Endometrium (tissue), 2 donors: ENCODE results near the gene ROCK2.
"Not testable (repeated sequence)": the region's sequence is repeated elsewhere in the genome, so short reads cannot be mapped to it uniquely, and the experiment has no call there.

Source experiments
- FAIRE-seq: peaks from 2 replicates; lab custom pipeline; 2012; peaks lifted over from hg19 to GRCh38; lab: Jason Lieb, UNC
- donor health status: control.
- donor health status: control.

Gene ROCK2

DNA sequence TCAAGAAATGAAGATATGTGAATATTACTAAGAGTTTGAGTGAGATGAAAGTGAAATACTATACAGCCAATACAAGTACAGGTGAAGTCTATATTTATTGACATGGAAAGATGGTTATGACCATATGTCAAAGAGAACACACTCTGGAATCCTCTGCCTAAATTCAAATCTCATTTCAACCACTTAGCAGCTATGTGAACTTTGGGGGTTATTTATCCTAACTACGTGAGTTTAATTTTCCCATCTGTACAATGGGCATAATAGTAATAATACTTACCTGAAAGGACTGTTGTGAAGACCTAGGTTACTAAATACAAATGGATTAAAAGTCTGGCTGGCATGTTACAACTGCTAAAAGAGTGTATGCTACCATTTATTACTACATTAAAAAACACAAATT is 79.6 kb downstream of the ROCK2 start:
- FAIRE-seq = no peak

DNA sequence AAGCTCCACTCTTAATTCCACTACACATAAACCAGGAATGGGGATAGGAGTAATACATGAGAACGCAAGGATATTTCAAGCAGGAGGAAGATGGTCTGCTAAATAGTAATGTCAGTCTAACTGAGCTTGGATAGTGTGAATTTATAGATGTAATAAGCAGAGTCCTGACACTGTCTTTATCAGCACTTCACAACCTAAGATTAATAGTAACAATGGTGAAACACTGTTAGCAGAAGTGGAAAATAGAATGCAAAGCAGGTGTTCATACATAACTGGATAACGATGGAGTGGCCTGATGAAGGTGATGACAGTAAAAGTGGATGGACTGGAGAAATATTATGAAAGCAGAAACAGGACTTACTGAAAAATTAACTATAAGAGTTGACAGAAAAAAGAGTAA is 80.4 kb downstream of the ROCK2 start:
- FAIRE-seq = no peak

DNA sequence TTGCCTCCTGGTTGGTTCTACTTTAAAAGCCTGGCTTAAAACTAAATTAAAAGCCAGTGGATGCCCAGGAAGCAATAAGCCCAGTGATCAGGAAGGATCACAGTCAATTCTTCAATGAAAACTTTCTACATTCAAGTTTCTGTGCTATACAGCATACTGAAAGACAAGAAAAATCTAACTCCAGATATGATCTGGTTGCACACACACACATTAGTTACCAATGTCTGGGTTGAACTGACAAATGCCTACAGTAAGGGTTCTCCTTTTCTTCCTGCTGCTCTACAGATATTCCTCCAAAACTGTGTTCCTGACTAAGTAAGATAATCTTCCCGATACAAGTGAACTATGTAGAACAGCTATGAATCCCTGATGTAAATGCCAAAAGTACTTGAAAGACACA is 81.3 kb downstream of the ROCK2 start:
- FAIRE-seq = no peak

DNA sequence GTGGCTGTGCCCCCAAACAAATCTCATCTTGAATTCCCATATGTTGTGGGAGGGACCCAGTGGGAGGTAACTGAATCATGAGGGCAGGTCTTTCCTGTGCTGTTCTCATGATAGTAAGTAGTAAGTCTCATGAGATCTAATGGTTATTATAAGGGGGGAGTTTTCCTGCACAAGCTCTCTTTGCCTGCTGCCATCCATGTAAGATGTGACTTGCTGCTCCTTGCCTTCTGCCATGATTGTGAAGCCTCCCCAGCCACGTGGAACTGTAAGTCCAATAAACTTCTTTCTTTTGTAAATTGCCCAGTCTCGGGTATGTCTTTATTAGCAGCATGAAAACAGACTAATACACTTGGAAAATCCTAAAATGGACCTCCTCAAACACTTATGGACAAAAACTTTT is 82.0 kb downstream of the ROCK2 start:
- not testable (repeated sequence) for FAIRE-seq

DNA sequence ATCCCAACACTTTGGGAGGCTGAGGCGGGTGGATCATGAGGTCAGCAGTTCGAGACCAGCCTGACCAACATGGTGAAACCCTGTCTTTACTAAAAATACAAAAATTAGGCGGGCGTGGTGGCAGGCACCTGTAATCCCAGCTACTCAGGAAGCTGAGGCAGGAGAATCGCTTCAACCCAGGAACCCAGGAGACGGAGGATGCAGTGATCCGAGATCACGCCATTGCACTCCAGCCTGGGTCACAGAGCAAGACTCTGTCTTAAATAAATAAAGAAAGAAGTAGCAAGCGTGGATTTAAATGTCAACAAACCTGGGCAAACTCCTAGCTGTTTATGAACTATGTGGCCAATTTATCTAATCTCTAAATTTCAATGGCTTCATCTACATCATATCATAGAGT is 82.9 kb downstream of the ROCK2 start:
- FAIRE-seq = not testable (repeated sequence)

DNA sequence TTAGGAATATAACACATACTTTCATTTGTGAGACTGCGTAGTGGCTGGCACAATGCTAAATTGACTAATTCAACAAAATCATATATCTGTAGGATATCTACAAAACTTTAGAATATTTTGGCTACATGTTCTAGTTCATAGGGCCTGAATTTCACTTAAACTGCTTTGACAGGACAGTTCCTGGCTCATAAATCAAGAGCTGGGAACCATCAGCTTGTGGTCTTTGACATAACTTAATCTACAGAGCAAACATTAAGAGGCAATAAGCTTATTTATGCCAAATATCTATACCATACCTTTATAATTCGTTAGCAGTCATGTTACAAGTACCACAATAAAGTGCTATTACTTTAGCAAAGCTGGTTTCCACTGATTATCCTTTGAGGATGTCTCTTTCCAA is 83.5 kb downstream of the ROCK2 start:
- FAIRE-seq = no peak

DNA sequence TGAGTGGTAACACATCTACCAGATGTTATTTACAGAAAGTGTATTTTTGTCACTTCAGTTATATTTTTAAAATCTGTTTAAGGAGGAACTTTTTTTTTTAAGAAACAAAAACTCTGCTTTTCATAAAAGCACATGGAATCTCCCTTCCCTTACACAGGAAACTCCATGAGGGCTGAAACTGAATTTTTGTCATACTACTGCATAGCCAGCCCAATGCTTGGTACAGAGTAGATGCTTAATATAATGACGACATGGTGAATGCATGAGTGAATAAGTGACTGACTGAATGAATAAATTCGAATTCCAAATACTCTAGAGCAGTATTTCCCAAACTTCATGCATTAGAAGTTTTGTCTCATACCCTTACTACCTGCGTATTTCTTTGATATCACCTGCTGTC is 86.5 kb downstream of the ROCK2 start:
- no peak for FAIRE-seq

DNA sequence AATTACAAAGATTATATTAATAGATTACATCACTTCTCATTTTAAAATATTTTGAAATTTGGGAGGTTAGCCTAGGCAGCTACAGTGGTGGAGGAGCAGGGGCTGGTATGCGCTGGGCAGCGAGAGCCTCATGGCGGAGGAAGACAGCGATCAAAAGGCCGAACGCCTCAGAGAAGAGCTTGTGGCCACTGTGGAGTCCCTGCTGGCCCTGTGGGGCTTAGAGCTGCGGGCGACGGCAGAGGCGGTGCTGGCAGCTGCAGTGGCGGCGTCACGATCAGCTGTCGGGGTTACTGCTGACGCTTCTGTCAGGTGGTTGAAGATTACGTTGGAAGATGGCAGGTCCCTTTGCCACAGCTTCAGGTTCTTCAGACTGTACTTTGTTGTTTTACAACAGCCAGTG is 87.4 kb downstream of the ROCK2 start:
- FAIRE-seq = no peak

DNA sequence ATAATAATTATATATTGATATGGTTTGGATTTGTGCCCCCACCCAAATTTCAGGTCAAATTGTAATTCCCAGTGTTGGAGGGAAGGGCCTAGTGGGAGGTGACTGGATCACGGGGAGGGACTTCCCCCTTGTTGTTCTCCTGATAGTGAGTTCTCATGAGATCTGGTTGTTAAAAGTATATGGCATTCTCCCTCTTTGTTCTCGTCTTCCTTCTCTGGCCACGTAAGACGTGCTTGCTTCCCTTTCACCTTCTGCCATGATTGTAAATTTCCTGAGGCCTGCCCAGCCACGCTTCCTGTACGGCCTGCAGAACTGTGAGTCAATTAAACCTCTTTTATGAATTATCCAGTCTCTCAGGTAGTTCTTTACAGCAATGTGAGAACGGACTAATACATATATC is 88.3 kb downstream of the ROCK2 start:
- FAIRE-seq = no peak

DNA sequence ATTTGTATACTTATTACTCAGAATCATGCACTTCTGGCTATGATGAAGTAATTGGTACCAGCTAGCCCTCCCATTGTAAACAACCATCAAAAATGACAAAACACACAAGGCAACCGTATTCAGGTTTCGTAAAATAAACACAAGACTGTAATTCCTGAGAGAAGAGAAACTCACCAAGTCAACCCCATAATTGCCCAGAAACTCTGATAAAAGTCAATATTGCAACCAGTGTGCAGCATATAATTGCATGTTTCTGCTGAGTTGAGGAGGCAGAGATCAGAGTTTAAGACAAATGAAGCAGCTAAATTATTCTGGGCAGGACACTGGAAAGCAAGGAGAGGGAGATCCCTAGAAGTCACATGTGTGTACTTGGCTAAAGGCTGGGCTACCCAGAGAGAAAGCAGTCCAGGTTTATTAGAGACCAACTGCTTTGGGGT is 90.3 kb downstream of the ROCK2 start:
- no peak for FAIRE-seq

DNA sequence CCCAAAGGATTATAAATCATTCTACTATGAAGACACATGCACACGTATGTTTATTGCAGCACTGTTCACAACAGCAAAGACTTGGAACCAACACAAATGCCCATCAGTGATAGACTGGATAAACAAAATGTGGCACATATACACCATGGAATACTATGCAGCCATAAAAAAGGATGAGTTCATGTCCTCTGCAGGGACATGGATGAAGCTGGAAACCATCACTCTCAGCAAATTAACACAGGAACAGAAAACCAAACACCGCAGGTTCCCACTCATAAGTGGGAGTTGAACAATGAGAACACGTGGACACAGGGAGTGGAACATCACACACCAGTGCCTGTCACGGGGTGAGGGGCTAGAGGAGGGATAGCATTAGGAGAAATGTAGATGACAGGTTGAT is 92.0 kb downstream of the ROCK2 start:
- FAIRE-seq = not testable (repeated sequence)

DNA sequence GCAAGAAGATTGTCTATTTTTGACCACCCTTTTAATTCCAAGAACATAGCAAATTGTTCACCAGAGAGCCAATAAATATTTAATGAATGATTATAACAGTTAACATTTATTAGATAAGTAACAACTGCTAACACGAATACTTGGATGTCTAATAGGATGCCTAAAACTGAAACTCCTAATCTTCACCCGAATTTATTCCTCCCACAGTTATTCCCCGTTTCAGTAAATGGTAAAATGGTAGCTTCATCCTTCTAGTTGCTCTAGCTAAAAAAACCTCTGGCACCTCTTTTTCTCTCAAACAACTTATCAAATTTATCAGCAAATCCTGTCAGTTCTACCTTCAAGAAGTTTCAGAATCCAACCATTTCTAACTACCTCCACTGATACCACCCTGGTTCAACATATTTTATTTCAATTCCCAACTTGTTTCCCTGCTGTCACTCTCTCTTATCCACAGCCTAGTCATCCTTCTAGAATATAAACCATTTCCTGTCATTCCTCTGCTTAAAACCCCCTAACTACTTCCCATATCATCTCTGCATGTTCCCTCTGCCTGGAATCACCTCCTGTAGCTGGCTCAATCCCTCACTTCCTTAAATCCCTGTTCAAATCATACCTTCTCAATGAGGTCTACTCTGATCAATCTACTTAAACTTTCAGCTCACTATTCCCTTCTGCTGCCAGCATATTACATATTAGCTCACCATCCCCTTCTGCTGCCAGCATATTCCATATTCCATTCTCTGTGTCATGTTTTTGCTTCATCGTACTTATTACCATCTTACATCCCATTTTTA is 93.8 kb downstream of the ROCK2 start:
- no peak for FAIRE-seq

DNA sequence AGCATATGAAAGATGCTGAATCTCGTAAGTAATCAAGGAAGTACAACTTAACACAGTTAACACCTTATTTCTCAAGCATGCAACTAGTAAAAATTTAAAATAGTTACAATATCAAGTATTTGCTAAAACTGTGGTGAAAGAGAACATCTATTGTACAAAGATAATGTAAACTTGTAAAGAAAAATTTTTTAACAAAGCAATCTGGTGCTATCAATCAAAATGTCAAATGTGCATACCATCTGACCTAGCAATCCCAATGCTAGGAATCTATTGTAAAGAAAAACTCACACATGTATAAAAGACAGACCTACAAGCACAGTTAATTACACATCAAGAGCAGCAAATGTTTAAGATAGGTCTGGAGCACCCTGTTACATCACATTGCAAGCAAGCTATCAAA is 99.1 kb downstream of the ROCK2 start:
- no peak for FAIRE-seq

DNA sequence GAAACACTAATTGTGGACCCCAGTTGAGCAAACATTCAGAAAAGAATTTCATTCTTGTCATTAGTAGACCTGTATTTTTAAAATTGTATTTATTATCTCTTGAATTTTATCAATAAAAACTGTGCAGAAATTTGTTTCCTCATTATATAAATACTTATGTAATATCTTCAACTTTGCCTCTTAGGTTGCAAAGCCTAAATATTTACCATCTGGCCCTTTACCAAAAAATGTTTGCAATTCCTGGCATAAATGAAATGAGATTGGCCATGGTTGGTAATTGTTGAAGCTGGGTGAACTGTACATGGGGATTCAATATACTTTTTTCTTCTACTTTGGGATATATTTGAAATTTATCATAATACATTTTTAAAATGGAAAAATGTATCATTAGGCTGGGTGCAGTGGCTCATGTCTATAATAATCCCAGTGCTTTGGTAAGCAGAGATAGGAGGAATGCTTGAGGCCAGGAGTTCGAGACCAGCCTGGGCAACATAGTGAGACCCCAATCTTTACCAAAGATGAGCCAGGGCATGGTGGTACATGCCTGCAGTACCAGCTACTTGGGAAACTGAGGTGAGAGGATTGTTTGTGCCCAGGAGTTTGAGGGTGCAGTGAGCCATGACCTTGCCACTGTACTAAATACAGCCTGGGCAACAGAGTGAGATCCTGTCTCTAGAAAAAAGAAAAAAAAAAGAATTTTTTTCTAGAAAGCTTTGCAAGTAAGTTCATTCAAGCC is 100.2 kb downstream of the ROCK2 start:
- FAIRE-seq = no peak

DNA sequence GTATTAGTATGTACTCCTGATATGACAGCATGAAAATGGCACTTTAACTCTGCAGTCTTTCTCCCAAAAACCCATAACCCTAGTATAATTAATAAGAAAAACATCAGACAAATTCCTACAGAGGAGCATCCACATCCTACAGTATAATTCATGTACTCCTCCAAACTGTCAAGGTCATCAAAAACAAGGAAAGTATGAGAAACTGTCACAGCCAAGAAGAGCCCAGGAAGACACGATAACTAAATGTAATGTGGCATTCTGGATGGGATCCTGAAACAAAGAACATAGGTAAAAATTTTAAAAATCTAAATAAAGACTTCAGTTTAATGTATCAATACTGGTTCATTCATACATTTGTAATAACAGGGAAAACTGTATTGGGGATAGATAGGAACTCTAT is 100.9 kb downstream of the ROCK2 start:
- FAIRE-seq = no peak

DNA sequence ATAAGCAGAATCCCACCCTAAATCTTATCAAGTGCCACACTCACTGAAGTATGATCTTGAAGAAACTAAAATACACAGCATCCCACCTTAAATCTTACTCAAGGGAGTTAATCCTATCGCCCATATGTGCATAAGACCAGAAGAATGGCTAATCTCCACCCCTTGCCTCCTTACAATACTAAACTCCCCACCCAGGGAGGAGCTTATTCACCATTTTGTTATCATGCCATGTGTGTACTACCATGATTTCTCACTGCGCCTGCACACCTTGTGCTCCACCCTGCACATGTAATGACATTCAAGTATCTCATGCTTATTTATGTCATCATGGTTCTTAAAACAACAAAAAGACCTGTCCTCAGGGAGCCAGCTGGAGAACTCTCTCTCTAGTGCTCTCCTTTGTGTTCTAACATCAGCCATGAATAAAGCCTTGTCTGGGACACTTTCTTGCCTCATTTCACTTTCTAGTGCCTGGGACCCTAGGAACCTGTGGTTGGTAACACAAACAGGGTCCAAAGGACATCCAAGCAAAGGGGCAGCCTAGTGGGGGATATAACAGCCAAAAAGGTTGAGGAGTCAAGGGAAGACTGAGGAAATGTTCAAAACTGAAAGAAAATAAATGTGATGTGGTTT is 101.8 kb downstream of the ROCK2 start:
- FAIRE-seq = no peak

DNA sequence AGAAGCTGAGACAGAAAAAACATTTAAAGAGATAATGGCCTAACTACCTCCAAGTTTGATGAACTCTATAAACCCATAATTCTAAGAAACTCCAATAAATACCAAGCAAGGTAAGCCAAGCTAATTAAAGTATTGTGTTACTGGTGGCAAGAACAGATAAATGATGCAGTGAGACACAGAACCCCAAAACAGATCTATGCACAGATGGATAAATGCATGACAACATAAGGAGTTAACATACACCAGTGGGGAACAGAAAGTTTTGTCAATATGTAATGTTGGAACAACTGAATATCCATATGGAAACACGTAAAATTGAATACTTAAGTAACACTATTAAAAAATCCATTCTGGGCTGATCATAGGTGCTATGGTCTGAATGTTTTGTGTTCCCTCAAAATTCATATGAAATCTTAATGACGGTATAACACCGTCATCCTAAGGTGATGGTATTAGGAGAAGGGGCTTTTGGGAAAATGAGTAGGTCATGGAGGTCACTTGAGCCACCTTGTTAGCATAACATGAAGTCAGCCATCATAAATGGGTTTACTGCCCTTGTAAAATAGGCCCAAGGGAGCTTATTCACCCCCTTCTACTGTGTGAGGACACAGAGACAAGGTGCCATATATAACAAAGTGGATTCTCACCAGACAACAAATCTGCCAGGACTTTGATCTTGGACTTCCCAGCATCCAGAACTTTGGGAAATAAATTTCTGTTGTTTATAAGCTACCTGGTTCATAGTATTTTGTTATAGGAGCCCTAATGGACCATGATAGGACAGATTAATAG is 102.8 kb downstream of the ROCK2 start:
- FAIRE-seq = no peak

DNA sequence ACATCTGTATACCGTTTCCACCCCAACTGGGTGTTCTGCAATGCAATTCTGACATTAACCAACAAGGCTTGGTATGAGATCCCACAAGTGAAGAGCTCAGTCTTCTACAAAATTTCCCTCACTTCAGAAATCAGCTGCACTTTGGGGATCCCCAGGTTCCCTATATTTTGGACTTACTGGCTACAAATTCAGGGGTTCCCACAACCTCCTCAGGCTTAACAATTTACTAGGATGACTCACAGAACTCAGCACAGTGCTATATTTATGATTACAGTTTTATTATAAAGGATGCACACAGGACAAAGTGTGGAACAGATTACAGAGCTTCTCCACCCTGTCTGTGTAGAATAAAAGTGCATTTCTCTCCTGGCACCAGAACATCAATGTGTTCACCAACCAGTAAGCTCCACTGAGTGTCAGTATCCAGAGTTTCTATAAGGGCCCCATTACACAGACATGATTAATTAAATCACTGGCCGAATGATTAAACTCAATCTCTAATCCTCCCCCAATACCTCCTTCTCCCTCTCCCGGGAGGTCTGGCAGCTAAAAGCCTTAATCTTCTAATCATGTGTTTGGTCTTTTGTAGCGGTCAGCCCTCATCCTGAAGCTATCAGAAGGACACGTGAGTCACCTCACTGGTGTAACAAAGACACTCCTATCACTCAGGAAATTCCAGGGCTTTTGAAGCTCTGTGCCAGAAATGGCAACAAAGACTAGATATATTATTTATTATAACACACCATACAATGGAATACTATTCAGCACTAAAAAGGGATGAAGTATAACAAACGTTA is 104.6 kb downstream of the ROCK2 start:
- no peak for FAIRE-seq

DNA sequence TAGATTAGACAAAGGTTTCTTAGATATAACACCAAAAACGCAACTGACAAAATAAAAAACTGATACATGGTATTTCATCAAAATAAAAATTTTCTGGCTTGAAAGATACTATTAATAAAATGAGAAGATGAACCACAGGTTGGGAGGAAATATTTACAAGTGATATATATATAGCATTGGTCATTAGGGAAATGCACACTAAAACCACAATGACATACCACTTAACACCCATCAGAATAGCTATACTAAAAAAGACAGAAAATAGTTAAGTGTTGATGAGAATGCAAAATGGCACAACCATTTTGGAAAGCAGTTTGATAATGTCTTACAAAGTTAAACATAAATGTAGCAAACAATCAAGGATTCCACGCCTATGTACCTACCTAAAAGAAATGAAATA is 105.3 kb downstream of the ROCK2 start:
- FAIRE-seq = no peak

DNA sequence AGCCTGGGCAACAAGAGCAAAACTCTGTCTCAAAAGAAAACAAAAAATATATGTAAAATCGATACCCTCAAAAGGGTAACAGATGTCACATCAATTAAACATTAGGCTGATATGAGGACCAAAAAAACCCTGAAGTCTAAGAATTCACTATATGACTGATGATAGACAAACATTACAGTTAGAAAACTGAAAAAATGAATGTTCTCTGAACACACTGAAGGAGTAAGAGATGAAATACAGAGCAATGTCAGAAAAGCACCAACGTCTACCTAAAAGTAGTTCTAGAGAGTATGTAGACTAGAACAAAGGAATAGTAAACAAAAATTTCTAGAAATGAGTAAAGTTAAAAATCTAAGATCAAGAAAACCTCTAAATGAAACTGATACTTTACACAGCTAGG is 107.3 kb downstream of the ROCK2 start:
- FAIRE-seq = no peak

DNA sequence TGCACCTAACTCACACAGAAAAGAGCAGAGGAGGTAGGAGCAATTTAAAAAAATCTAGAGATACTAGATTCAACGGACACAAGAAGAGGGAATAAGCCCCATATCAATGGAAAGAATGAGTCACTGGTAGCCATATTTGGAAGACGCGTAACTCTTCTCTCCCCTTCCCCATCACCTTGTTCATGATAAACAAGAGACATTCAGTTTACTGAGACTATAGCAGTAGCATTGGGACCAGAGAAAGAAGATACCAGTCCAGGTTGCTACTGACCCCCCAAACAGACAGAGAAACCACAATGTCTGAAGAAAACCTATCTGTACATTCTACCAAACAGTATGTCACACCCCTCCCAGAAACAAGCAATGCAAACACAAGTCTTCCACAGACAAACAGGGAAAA is 108.1 kb downstream of the ROCK2 start:
- no peak for FAIRE-seq

DNA sequence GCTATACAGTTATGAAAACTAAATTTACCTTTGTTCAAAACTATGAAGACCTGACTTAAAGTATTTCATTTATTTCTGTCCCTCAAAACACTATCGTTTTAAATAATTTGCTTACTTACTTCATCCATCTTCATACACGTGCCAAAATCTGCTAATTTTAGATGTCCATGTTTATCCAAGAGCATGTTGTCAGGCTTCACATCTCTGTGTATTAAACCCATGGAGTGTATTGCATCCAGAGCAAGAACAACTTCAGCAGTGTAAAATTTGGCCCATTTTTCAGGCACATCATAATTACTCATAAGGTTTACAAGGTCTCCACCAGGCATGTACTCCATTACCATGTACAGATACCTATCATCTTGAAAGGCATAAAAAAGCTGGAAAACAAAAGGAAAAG is 108.9 kb downstream of the ROCK2 start:
- FAIRE-seq = no peak
